Measurements from ENCODE around the gene IMMP2L. TPM values are rescaled to one million over a fixed set of nuclear protein-coding genes. Genes with fewer than 3 reads are reported as not detected.

IMMP2L gene
- total and polyA plus RNA-seq, 4 donors, result 7.3 to 21.1 (median 12.4) TPM

- DNase-seq (ENCODE audit: low spot score), result no peak
- H3K9me3 ChIP-seq (ENCODE audit: control insufficient read depth in 4 of 4, low read length in 3 of 4), result no peaks in the 10 kb centered on the region
- 95% methylated on average over 1 of the region's 1 CpG for WGBS
- H3K9ac ChIP-seq (ENCODE audit: low read depth in 1 of 2, low read length in 2 of 2), result no peak overlapping the region
- H3K27ac ChIP-seq (ENCODE audit: low read depth in 1 of 2, low read length in 2 of 2), result no peak overlapping the region
- H3K4me1 ChIP-seq (ENCODE audit: control insufficient read depth in 4 of 4, insufficient read depth in 4 of 4, low read length in 3 of 4), result no peaks in the 10 kb centered on the region
- TF ChIP-seq FOXA2 (IDR thresholded peaks at IDR 0.05), result no peak
- no peak for TF ChIP-seq MAX (IDR thresholded peaks at IDR 0.05)
- TF ChIP-seq HNF4A (conservative IDR thresholded peaks at IDR 0.05), result no peak
- TF ChIP-seq, protein P1, sequence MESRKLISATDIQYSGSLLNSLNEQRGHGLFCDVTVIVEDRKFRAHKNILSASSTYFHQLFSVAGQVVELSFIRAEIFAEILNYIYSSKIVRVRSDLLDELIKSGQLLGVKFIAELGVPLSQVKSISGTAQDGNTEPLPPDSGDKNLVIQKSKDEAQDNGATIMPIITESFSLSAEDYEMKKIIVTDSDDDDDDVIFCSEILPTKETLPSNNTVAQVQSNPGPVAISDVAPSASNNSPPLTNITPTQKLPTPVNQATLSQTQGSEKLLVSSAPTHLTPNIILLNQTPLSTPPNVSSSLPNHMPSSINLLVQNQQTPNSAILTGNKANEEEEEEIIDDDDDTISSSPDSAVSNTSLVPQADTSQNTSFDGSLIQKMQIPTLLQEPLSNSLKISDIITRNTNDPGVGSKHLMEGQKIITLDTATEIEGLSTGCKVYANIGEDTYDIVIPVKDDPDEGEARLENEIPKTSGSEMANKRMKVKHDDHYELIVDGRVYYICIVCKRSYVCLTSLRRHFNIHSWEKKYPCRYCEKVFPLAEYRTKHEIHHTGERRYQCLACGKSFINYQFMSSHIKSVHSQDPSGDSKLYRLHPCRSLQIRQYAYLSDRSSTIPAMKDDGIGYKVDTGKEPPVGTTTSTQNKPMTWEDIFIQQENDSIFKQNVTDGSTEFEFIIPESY (IDR thresholded peaks at IDR 0.05), result no peak
- no peak for TF ChIP-seq HNF4G (IDR thresholded peaks at IDR 0.05)
- TF ChIP-seq CTCF (IDR thresholded peaks at IDR 0.05; ENCODE audit: low read depth, low read length, missing input control), result no peak
- no peak for TF ChIP-seq JUND (IDR thresholded peaks at IDR 0.05)
- TF ChIP-seq YY1 (IDR thresholded peaks at IDR 0.05), result no peak
- no peak for TF ChIP-seq NR2F2 (IDR thresholded peaks at IDR 0.05)
- TF ChIP-seq, protein P2, sequence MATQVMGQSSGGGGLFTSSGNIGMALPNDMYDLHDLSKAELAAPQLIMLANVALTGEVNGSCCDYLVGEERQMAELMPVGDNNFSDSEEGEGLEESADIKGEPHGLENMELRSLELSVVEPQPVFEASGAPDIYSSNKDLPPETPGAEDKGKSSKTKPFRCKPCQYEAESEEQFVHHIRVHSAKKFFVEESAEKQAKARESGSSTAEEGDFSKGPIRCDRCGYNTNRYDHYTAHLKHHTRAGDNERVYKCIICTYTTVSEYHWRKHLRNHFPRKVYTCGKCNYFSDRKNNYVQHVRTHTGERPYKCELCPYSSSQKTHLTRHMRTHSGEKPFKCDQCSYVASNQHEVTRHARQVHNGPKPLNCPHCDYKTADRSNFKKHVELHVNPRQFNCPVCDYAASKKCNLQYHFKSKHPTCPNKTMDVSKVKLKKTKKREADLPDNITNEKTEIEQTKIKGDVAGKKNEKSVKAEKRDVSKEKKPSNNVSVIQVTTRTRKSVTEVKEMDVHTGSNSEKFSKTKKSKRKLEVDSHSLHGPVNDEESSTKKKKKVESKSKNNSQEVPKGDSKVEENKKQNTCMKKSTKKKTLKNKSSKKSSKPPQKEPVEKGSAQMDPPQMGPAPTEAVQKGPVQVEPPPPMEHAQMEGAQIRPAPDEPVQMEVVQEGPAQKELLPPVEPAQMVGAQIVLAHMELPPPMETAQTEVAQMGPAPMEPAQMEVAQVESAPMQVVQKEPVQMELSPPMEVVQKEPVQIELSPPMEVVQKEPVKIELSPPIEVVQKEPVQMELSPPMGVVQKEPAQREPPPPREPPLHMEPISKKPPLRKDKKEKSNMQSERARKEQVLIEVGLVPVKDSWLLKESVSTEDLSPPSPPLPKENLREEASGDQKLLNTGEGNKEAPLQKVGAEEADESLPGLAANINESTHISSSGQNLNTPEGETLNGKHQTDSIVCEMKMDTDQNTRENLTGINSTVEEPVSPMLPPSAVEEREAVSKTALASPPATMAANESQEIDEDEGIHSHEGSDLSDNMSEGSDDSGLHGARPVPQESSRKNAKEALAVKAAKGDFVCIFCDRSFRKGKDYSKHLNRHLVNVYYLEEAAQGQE (IDR thresholded peaks at IDR 0.05), result no peak
- TF ChIP-seq, protein P3, sequence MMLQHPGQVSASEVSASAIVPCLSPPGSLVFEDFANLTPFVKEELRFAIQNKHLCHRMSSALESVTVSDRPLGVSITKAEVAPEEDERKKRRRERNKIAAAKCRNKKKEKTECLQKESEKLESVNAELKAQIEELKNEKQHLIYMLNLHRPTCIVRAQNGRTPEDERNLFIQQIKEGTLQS (IDR thresholded peaks at IDR 0.05), result no peak
- no peak for TF ChIP-seq EGR1 (IDR thresholded peaks at IDR 0.05; ENCODE audit: low read depth in 2 of 2)
- no peak for TF ChIP-seq RAD21 (IDR thresholded peaks at IDR 0.05)
- no peak for TF ChIP-seq SP1 (IDR thresholded peaks at IDR 0.05)
- H3K4me3 ChIP-seq (ENCODE audit: low read depth in 1 of 3, low read length in 3 of 3), result no peak overlapping the region
- no peaks in the 10 kb centered on the region for H3K36me3 ChIP-seq (ENCODE audit: control insufficient read depth in 4 of 4, insufficient read depth in 3 of 4, low read depth in 1 of 4, low read length in 3 of 4)
- no peaks in the 10 kb centered on the region for H3K27me3 ChIP-seq (ENCODE audit: control insufficient read depth in 4 of 4, insufficient read depth in 4 of 4, low read length in 3 of 4)
Observed at GRCh38 chr7:110894111-110894510, 668.2 kb downstream of the IMMP2L start.

GRCh38 chr7:110891197-110891596 is 671.1 kb downstream of the IMMP2L start:
- 91% methylated on average over 2 of the region's 2 CpGs for WGBS

More at GRCh38 chr7:110891197-110891596, 671.1 kb downstream of the IMMP2L start:
- TF ChIP-seq NR2F2 (IDR thresholded peaks at IDR 0.05) (no peak), EGR1 (IDR thresholded peaks at IDR 0.05; ENCODE audit: low read depth in 2 of 2) (no peak), FOXA1 (IDR thresholded peaks at IDR 0.05) (no peak), HNF4G (IDR thresholded peaks at IDR 0.05) (no peak), RAD21 (IDR thresholded peaks at IDR 0.05) (no peak), FOXA2 (IDR thresholded peaks at IDR 0.05) (no peak), JUND (IDR thresholded peaks at IDR 0.05) (no peak)
- TF ChIP-seq, protein P2 (IDR thresholded peaks at IDR 0.05), result no peak
- TF ChIP-seq, protein P1 (IDR thresholded peaks at IDR 0.05), result no peak
- TF ChIP-seq, protein P3 (IDR thresholded peaks at IDR 0.05), result no peak
- Histone ChIP-seq H3K27me3 (ENCODE audit: control insufficient read depth in 4 of 4, insufficient read depth in 4 of 4, low read length in 3 of 4) (no peaks in the 10 kb centered on the region), H3K4me3 (ENCODE audit: low read depth in 1 of 3, low read length in 3 of 3) (no peak overlapping the region), H3K4me1 (ENCODE audit: control insufficient read depth in 4 of 4, insufficient read depth in 4 of 4, low read length in 3 of 4) (no peaks in the 10 kb centered on the region), H3K36me3 (ENCODE audit: control insufficient read depth in 4 of 4, insufficient read depth in 3 of 4, low read depth in 1 of 4, low read length in 3 of 4) (no peaks in the 10 kb centered on the region), H3K27ac (ENCODE audit: low read depth in 1 of 2, low read length in 2 of 2) (no peak overlapping the region), H3K9me3 (ENCODE audit: control insufficient read depth in 4 of 4, low read length in 3 of 4) (no peaks in the 10 kb centered on the region), H3K9ac (ENCODE audit: low read depth in 1 of 2, low read length in 2 of 2) (no peak overlapping the region)
- DNase-seq (ENCODE audit: low spot score), result no peak

All from liver (tissue), 9 donors.